ENCODE results near the gene TLCD3A.
A peak's percentile ranks its signal among the peaks of the same experiment; 100 is the strongest.
"Not testable (repeated sequence)": the region's sequence is repeated elsewhere in the genome, so short reads cannot be mapped to it uniquely, and the experiment has no call there.

Gene TLCD3A

GRCh38 chr17:781805-782731 is 49.7 kb downstream of the TLCD3A start, which contains the start of the genes GLOD4 and MRM3:
Gene GLOD4, minus strand, starts transcription at chr17:782280. Its CDS starts 25 bp downstream, at chr17:782255.
Gene MRM3, plus strand, starts transcription at chr17:782353. Its CDS starts 26 bp downstream, at chr17:782379.
- H3K27ac ChIP-seq (ENCODE audit: low read depth, low read length, poor library complexity, severe bottlenecking), result peak within 1 kb of the TSS; percentile 9
- H3F3A ChIP-seq (ENCODE audit: insufficient read depth, low read length), result no peaks in the 10 kb centered on the region
- H3K9me3 ChIP-seq (ENCODE audit: low read length), result no peaks in the 10 kb centered on the region
- H3K4me1 ChIP-seq (ENCODE audit: insufficient read depth, low read length, severe bottlenecking), result peaks cover 32% of the 10 kb centered on the region
- peak within 1 kb of the TSS; percentile 95 for H3K4me2 ChIP-seq (ENCODE audit: low read length)
- peak within 1 kb of the TSS; percentile 80 for H3K4me3 ChIP-seq (ENCODE audit: low read depth, low read length, poor library complexity, severe bottlenecking)
- no peaks in the 10 kb centered on the region for H3K27me3 ChIP-seq (ENCODE audit: insufficient read depth, low read length)
- H3K36me3 ChIP-seq (ENCODE audit: insufficient read depth, low read length), result peaks cover 52% of the 10 kb centered on the region
- H2AFZ ChIP-seq (ENCODE audit: low read length), result no peak within 1 kb of the TSS
- peaks cover 47% of the 10 kb centered on the region for H3K79me2 ChIP-seq (ENCODE audit: insufficient read depth, low read length)
- H3K9ac ChIP-seq (ENCODE audit: low read length), result peak within 1 kb of the TSS; percentile 78
- no peaks in the 10 kb centered on the region for H4K20me1 ChIP-seq (ENCODE audit: insufficient read depth, low read length)
- H3K9me2 ChIP-seq (ENCODE audit: low read depth, low read length), result no peaks in the 10 kb centered on the region
- TF ChIP-seq EZH2 (IDR thresholded peaks at IDR 0.05; ENCODE audit: borderline replicate concordance, low read length) (no peak), CTCF (IDR thresholded peaks at IDR 0.05; ENCODE audit: low read length) (no peak)

GRCh38 chr17:784143-784542 is 51.7 kb downstream of the TLCD3A start:
- H3K36me3 ChIP-seq (ENCODE audit: insufficient read depth, low read length), result peaks cover 55% of the 10 kb centered on the region
- no peaks in the 10 kb centered on the region for H3K9me2 ChIP-seq (ENCODE audit: low read depth, low read length)
- peak overlapping the region; percentile 95 for H3K4me2 ChIP-seq (ENCODE audit: low read length)
- TF ChIP-seq EZH2 (IDR thresholded peaks at IDR 0.05; ENCODE audit: borderline replicate concordance, low read length) (no peak), CTCF (IDR thresholded peaks at IDR 0.05; ENCODE audit: low read length) (no peak)
- H3K27ac ChIP-seq (ENCODE audit: low read depth, low read length, poor library complexity, severe bottlenecking), result no peak overlapping the region
- H3K9ac ChIP-seq (ENCODE audit: low read length), result peak overlapping the region; percentile 39; the same call in 1 of the 2 replicates
- H3K79me2 ChIP-seq (ENCODE audit: insufficient read depth, low read length), result peaks cover 47% of the 10 kb centered on the region
- no peaks in the 10 kb centered on the region for H3K27me3 ChIP-seq (ENCODE audit: insufficient read depth, low read length)
- H3F3A ChIP-seq (ENCODE audit: insufficient read depth, low read length), result no peaks in the 10 kb centered on the region
- no peak overlapping the region for H2AFZ ChIP-seq (ENCODE audit: low read length)
- H3K4me1 ChIP-seq (ENCODE audit: insufficient read depth, low read length, severe bottlenecking), result peaks cover 32% of the 10 kb centered on the region
- no peaks in the 10 kb centered on the region for H4K20me1 ChIP-seq (ENCODE audit: insufficient read depth, low read length)
- peak overlapping the region; percentile 80 for H3K4me3 ChIP-seq (ENCODE audit: low read depth, low read length, poor library complexity, severe bottlenecking)
- no peaks in the 10 kb centered on the region for H3K9me3 ChIP-seq (ENCODE audit: low read length)

- H2AFZ ChIP-seq (ENCODE audit: low read length); H4K20me1 ChIP-seq (ENCODE audit: insufficient read depth, low read length); H3K27ac ChIP-seq (ENCODE audit: low read depth, low read length, poor library complexity, severe bottlenecking); H3K9me2 ChIP-seq (ENCODE audit: low read depth, low read length); H3K4me3 ChIP-seq (ENCODE audit: low read depth, low read length, poor library complexity, severe bottlenecking); H3K9ac ChIP-seq (ENCODE audit: low read length); H3K27me3 ChIP-seq (ENCODE audit: insufficient read depth, low read length); H3K9me3 ChIP-seq (ENCODE audit: low read length); H3F3A ChIP-seq (ENCODE audit: insufficient read depth, low read length); H3K4me2 ChIP-seq (ENCODE audit: low read length): not testable (repeated sequence)
- Histone ChIP-seq H3K36me3 (ENCODE audit: insufficient read depth, low read length) (peaks cover 67% of the 10 kb centered on the region), H3K79me2 (ENCODE audit: insufficient read depth, low read length) (peaks cover 38% of the 10 kb centered on the region), H3K4me1 (ENCODE audit: insufficient read depth, low read length, severe bottlenecking) (peaks cover 30% of the 10 kb centered on the region)
Observed at GRCh38 chr17:785901-786300, 53.5 kb downstream of the TLCD3A start.
